ENCODE data around the gene ARHGEF6. TPM values are rescaled to one million over a fixed set of nuclear protein-coding genes. Genes with fewer than 3 reads are reported as not detected.
"Not testable (repeated sequence)": the region's sequence is repeated elsewhere in the genome, so short reads cannot be mapped to it uniquely, and the experiment has no call there.

The ARHGEF6 gene
- total and polyA plus RNA-seq, 5 donors = 17.1 to 43.2 (median 37.3) TPM

- intact Hi-C loops (cut with DNase I) = no loop called here
- H3K9me3 ChIP-seq (ENCODE audit: control insufficient read depth, low read length) = no peaks in the 10 kb centered on the region
- H3K27me3 ChIP-seq (ENCODE audit: control insufficient read depth, insufficient read depth) = no peaks in the 10 kb centered on the region
- H3K4me1 ChIP-seq (ENCODE audit: control insufficient read depth, insufficient read depth, low read length) = no peaks in the 10 kb centered on the region
- DNase-seq (no peak), ATAC-seq (no peak)
- no peak overlapping the region for H3K4me3 ChIP-seq (ENCODE audit: low read length)
- 89% methylated on average over 3 of the region's 3 CpGs for WGBS
- H3K27ac ChIP-seq (ENCODE audit: low read length) = no peak overlapping the region
These were observed 34.4 kb upstream of the ARHGEF6 start for GRCh38 chrX:136814847-136815750.

DNA sequence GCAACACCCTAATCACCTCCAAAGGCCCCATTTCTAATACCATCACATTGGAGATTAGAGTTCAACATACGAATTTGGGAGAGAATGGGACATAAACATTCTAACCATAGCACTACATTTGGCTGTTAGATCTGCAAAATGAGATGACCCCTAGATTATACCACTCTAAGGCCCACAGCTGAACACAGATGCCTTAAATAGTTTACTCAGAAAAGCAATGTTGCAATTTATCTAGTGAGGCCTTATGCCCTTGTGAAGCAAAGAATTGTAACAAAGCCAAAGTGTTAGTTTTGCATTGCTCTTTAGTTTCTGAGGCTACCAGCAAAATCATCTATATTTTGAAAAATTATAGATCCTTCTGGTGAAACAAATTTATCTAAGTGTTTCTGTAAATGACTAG is 31.6 kb upstream of the ARHGEF6 start:
- H3K4me3 ChIP-seq (ENCODE audit: low read length) = no peak overlapping the region
- intact Hi-C loops (cut with DNase I) = no loop called here
- DNase-seq = no peak
- H3K9me3 ChIP-seq (ENCODE audit: control insufficient read depth, low read length) = no peaks in the 10 kb centered on the region
- H3K27me3 ChIP-seq (ENCODE audit: control insufficient read depth, insufficient read depth) = no peaks in the 10 kb centered on the region
- WGBS = 72% methylated on average over 1 of the region's 1 CpG
- no peak for ATAC-seq
- no peak overlapping the region for H3K27ac ChIP-seq (ENCODE audit: low read length)
- H3K4me1 ChIP-seq (ENCODE audit: control insufficient read depth, insufficient read depth, low read length) = no peaks in the 10 kb centered on the region

GRCh38 chrX:136810493-136810892 is 29.8 kb upstream of the ARHGEF6 start:
- no peak for DNase-seq
- Histone ChIP-seq H3K27ac (ENCODE audit: low read length) (no peak overlapping the region), H3K4me1 (ENCODE audit: control insufficient read depth, insufficient read depth, low read length) (no peaks in the 10 kb centered on the region), H3K27me3 (ENCODE audit: control insufficient read depth, insufficient read depth) (no peaks in the 10 kb centered on the region), H3K4me3 (ENCODE audit: low read length) (no peak overlapping the region), H3K9me3 (ENCODE audit: control insufficient read depth, low read length) (no peaks in the 10 kb centered on the region)
- intact Hi-C loops (cut with DNase I) = no loop called here
- 72% methylated on average over 3 of the region's 3 CpGs for WGBS
- ATAC-seq = no peak

DNA sequence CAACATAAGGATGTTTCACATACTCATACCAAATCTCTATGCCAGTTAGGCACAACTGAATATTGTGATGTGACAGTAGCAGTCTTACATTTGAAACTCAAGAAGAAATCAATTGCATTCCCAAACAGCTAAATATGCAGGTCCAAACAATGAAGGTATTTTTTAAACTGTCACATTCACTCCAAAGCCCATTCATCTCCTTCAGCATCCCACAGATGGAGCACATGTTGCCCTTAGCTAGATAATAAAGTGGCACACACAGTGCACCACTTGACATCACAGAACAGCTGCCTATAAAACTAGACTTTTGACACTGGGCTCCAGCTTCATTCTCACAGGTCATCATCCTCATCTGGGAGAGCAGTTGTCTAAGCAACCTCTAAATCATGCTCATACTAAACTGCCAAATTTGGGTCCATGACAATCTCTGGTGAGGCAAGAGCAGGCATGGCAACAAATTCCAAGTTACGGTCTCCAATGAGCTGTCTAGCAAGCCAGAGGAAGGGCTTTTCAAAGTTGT is 26.2 kb upstream of the ARHGEF6 start:
- intact Hi-C loops (cut with DNase I) = no loop called here
- no peaks in the 10 kb centered on the region for H3K4me1 ChIP-seq (ENCODE audit: control insufficient read depth, insufficient read depth, low read length)

GRCh38 chrX:136802515-136802914 is 21.8 kb upstream of the ARHGEF6 start:
- no peaks in the 10 kb centered on the region for H3K4me1 ChIP-seq (ENCODE audit: control insufficient read depth, insufficient read depth, low read length)
- no peak overlapping the region for H3K4me3 ChIP-seq (ENCODE audit: low read length)
- H3K27ac ChIP-seq (ENCODE audit: low read length) = no peak overlapping the region
- DNase-seq = no peak
- 89% methylated on average over 2 of the region's 2 CpGs for WGBS
- intact Hi-C loops (cut with DNase I) = no loop called here
- no peaks in the 10 kb centered on the region for H3K27me3 ChIP-seq (ENCODE audit: control insufficient read depth, insufficient read depth)
- no peaks in the 10 kb centered on the region for H3K9me3 ChIP-seq (ENCODE audit: control insufficient read depth, low read length)
- no peak for ATAC-seq

More for the DNA sequence above, 26.2 kb upstream of the ARHGEF6 start:
- WGBS = 88% methylated on average over 1 of the region's 1 CpG
- DNase-seq (no peak), ATAC-seq (no peak)
- Histone ChIP-seq H3K27ac (ENCODE audit: low read length) (no peak overlapping the region), H3K27me3 (ENCODE audit: control insufficient read depth, insufficient read depth) (no peaks in the 10 kb centered on the region), H3K9me3 (ENCODE audit: control insufficient read depth, low read length) (no peaks in the 10 kb centered on the region), H3K4me3 (ENCODE audit: low read length) (no peak overlapping the region)

- no peaks in the 10 kb centered on the region for H3K4me1 ChIP-seq (ENCODE audit: control insufficient read depth, insufficient read depth, low read length)
- H3K27me3 ChIP-seq (ENCODE audit: control insufficient read depth, insufficient read depth) = no peaks in the 10 kb centered on the region
- H3K4me3 ChIP-seq (ENCODE audit: low read length) = no peak overlapping the region
- intact Hi-C loops (cut with DNase I) = no loop called here
- DNase-seq (no peak), ATAC-seq (no peak)
- H3K27ac ChIP-seq (ENCODE audit: low read length) = no peak overlapping the region
- 40% methylated on average over 3 of the region's 3 CpGs for WGBS
- no peaks in the 10 kb centered on the region for H3K9me3 ChIP-seq (ENCODE audit: control insufficient read depth, low read length)
These were observed 17.1 kb upstream of the ARHGEF6 start for GRCh38 chrX:136797787-136798186.

GRCh38 chrX:136795132-136795531 is 14.4 kb upstream of the ARHGEF6 start:
- intact Hi-C loops (cut with DNase I); H3K4me3 ChIP-seq (ENCODE audit: low read length); ATAC-seq; H3K4me1 ChIP-seq (ENCODE audit: control insufficient read depth, insufficient read depth, low read length); H3K27me3 ChIP-seq (ENCODE audit: control insufficient read depth, insufficient read depth); DNase-seq; H3K27ac ChIP-seq (ENCODE audit: low read length); H3K9me3 ChIP-seq (ENCODE audit: control insufficient read depth, low read length): not testable (repeated sequence)
- 93% methylated on average over 1 of the region's 1 CpG for WGBS

- ATAC-seq; H3K4me3 ChIP-seq (ENCODE audit: low read length); H3K27me3 ChIP-seq (ENCODE audit: control insufficient read depth, insufficient read depth); DNase-seq; H3K27ac ChIP-seq (ENCODE audit: low read length); intact Hi-C loops (cut with DNase I); H3K4me1 ChIP-seq (ENCODE audit: control insufficient read depth, insufficient read depth, low read length); H3K9me3 ChIP-seq (ENCODE audit: control insufficient read depth, low read length): not testable (repeated sequence)
- WGBS = 97% methylated on average over 3 of the region's 3 CpGs
These were observed 13.9 kb upstream of the ARHGEF6 start for GRCh38 chrX:136794660-136795059.

- Histone ChIP-seq H3K27ac (ENCODE audit: low read length) (no peak overlapping the region), H3K4me1 (ENCODE audit: control insufficient read depth, insufficient read depth, low read length) (no peaks in the 10 kb centered on the region), H3K9me3 (ENCODE audit: control insufficient read depth, low read length) (no peaks in the 10 kb centered on the region), H3K4me3 (ENCODE audit: low read length) (no peak overlapping the region), H3K27me3 (ENCODE audit: control insufficient read depth, insufficient read depth) (no peaks in the 10 kb centered on the region)
- WGBS = 47% methylated on average over 1 of the region's 1 CpG
- DNase-seq (no peak), ATAC-seq (no peak)
- intact Hi-C loops (cut with DNase I) = no loop called here
These were observed 13.3 kb upstream of the ARHGEF6 start for GRCh38 chrX:136794080-136794479.

DNA sequence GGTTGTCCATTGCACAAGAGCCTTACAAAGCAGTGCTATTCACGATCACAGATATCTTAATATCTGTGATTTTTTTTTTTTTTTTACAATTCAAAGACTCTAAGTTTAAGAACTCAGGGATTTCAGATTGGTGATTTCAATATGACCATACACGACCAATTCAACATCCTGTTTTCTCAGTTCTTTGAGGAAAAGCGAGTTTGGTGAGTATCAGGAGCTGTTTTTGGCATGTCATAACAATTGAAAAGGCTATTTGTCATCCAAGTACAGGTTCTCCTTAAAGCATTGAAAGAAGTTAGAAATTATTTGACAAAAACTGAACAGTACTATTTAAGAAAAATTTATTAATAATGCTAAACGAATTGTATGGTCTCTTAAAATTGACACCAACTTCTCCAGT is 9.1 kb upstream of the ARHGEF6 start:
- 51% methylated on average over 4 of the region's 4 CpGs for WGBS
- Histone ChIP-seq H3K27ac (ENCODE audit: low read length) (no peak overlapping the region), H3K9me3 (ENCODE audit: control insufficient read depth, low read length) (no peaks in the 10 kb centered on the region), H3K27me3 (ENCODE audit: control insufficient read depth, insufficient read depth) (no peaks in the 10 kb centered on the region), H3K4me1 (ENCODE audit: control insufficient read depth, insufficient read depth, low read length) (no peaks in the 10 kb centered on the region), H3K4me3 (ENCODE audit: low read length) (no peak overlapping the region)
- ATAC-seq (no peak), DNase-seq (no peak)
- intact Hi-C loops (cut with DNase I) = no loop called here

- DNase-seq (no peak), ATAC-seq (no peak)
- Histone ChIP-seq H3K9me3 (ENCODE audit: control insufficient read depth, low read length) (no peaks in the 10 kb centered on the region), H3K4me1 (ENCODE audit: control insufficient read depth, insufficient read depth, low read length) (peaks cover 2% of the 10 kb centered on the region), H3K27me3 (ENCODE audit: control insufficient read depth, insufficient read depth) (no peaks in the 10 kb centered on the region), H3K27ac (ENCODE audit: low read length) (no peak overlapping the region), H3K4me3 (ENCODE audit: low read length) (no peak overlapping the region)
- 68% methylated on average over 1 of the region's 1 CpG for WGBS
- intact Hi-C loops (cut with DNase I) = no loop called here
These were observed 3.5 kb upstream of the ARHGEF6 start for GRCh38 chrX:136784231-136784630.
